Activated effector memory CD4-positive, alpha-beta T cell treated with anti-CD3 and anti-CD28 coated beads, Interleukin-2, amount 50 U/mL, for 16 hours (primary cell): ENCODE results near the gene SNAI1.
"Not testable (repeated sequence)": the region's sequence is repeated elsewhere in the genome, so short reads cannot be mapped to it uniquely, and the experiment has no call there.

Source experiments
- DNase-seq: peaks from one replicate; pipeline ENCODE4 v3.0.0-alpha.2; 2020

Gene SNAI1

DNA sequence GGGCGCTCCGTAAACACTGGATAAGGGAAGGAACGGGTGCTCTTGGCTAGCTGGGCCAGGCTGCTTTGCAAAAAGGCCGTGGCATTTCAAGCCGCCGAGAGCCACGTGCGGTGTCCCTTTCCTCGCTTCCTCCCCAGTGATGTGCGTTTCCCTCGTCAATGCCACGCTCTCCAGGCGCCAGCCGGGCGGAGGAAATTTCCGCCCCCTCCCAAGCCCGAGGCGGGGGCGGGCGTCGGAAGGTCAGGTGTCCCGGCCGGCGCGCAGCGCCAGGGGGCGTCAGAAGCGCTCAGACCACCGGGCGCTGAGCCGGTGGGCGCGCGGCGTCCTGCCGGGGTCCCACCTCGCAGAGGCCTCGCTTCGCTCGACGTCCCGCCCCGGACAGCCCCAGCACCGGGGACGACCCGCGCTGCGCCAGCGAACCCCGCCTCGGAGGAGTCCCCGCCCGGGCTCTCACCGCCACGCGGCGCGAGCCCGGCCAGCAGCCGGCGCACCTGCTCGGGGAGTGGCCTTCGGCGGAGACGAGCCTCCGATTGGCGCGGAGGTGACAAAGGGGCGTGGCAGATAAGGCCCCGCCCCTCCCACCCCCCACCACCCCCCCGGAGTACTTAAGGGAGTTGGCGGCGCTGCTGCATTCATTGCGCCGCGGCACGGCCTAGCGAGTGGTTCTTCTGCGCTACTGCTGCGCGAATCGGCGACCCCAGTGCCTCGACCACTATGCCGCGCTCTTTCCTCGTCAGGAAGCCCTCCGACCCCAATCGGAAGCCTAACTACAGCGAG is at the start of gene SNAI1:
TSS of gene SNAI1 (plus strand) at position 635 of the 777 bp plus-strand sequence. CDS start at position 715, 80 bp downstream.
- peak; percentile 94 for DNase-seq

DNA sequence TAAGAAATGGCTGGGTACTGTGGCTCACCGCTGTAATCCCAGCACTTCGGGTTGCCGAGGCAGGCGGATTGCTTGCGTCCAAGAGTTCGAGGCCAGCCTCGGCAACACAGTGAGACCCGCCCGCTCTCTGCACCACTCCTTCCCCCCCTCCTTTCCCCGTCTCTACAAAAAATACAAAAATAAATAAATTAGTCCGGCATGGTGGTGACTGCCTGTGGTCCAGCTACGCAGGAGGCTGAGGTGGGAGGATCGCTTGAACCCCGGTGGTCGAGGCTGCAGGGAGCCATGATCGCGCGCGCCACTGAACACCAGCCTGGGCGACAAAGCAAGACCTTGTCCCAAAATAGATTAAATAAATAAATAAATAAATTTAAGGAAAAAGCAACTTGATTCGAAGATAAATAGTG is 47.0 kb upstream of the SNAI1 start:
- no peak for DNase-seq

DNA sequence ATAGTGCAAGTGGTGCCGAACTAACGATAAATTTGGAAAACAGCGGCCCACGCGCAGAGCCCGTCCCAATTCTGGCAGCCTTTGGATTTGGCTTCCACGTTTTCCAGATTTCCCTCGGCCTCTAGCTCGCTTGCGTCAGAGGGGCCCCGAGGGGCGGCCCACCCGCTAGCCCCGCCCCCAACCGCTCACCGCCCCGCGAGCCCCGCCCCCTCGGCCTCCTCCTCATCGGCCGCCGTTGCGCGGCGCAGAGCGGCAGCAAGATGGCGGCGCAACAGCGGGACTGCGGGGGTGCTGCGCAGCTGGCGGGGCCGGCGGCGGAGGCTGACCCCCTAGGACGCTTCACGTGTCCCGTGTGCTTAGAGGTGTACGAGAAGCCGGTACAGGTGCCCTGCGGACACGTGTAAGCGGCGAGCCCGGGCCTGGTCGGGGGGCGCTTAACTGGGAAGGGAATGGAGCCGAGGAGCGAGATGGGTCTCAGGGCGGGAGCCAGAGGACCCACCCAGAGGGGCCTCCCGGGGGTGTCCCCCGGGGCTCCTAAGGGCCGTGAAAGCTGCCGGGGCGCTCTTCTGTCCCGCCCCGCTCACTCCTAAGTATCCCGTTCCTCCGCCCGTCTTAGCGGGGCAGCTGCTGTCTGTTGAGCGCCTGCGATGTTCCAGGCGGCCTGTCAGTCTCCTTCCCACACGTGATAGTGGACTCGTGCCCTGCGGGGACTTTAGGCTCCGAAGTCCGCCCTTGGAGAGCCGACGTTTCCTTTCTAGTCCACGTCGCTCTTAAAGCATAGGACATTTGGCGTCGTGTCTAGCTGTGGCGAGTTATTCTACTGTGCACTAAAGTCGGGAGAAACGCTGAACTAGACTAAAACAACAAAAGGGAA is 46.4 kb upstream of the SNAI1 start, which contains the start of gene RNF114:
TSS of gene RNF114 (plus strand) at position 245 of the 874 bp plus-strand sequence. CDS start at position 261, 16 bp downstream.
- peak; percentile 96 for DNase-seq

DNA sequence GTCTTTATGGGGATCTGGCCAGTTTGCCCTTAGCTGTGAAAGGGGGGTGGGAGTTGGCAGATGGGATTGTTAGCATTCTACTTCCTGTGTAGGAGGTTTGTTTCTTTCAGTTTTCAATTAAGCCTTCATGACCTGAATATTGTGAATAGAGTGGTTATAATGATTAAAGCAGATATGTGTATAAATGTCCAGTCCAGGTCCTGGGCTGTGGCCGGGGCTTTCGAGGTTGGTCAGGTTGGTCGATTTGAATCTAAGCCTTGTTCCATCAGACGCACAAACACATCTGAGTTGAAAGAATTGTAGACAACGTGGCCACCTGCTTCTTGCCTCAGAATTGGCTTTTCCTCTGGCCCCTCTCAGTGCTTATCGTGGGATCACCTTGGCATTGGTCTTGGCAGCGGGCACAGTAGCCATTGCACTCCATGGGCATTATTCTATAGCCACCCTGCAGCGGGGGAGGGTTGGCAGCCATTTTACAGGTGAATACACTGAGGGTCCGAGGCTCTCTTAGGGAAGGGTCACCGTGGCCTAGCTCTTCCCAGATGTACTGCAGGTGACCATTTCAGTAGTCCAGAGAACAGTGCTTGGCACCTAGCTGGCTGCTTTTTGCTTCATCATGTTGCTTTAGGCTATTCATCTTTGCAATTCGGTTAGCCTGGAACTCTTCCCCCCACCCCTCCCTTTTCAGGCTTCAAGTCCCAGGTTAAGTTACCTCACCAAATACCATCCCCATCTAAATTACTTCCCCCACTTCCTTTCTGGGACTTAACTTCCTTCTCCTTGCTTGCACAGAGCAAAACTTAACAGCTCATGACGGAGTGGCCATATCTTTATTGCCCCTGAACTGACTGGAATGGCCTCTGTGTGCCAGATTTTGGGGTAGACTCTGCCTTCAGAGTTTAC is 45.5 kb upstream of the SNAI1 start:
- peak; percentile 54 for DNase-seq

DNA sequence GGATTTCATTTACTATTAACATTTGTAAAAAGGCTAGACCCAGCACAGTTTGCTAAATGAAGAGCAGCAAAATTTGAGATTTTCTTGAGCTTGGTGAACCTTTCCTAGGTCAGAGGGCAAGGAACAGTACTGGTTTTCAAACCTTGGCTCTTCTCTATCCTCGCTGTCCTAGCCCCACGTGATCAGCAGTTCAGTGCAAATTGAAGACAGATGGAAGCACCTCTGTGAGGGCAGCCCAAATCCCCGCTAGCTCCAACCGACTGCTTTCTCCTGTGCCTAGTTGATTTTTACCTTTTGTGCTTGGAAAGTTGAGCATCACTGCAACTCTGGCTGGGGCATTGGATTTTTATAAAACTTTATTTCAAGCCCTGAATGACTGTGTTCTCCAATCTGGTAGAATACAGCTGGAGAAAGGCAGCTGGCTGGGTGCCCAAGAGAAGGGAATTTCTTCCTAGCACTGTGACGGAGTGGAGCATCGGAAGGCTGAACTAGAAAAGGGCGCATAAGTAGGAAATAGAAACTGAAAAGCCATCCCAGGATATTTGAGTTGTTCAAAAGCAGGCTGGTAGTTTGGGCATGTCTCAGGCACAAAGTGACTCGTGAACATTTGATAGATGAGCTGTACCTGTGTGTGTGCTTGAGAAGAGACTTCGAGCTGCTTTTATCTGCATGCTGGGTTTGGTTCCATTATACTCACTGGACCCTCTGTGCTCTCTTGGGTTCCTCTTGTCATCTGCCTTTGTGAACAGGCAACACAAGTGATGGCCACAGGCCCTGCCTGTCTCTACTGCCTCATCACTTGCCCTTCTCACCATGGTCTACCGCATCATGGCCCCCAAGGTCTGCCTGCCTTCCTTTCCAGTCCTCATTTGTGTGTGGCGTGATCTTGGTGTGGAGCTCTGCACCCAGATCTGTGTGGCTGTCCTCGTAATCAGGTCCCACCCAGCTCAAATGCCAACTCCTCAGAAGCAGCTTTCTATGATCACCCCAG is 44.3 kb upstream of the SNAI1 start:
- peak; percentile 49 for DNase-seq

DNA sequence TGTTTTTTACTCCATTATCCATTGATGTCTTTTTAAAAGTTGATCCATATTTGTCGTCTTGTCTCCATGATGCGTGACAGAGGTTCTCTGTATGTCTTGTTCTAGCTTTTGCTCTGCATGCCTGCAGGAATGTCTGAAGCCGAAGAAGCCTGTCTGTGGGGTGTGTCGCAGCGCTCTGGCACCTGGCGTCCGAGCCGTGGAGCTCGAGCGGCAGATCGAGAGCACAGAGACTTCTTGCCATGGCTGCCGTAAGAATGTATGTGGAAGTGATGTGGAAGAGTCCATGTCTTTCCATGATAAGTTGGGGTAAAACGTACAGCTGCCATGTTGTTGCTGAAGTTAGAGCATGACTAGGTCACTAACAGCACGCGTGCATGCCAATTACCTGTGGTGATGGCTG is 41.3 kb upstream of the SNAI1 start:
- no peak for DNase-seq

DNA sequence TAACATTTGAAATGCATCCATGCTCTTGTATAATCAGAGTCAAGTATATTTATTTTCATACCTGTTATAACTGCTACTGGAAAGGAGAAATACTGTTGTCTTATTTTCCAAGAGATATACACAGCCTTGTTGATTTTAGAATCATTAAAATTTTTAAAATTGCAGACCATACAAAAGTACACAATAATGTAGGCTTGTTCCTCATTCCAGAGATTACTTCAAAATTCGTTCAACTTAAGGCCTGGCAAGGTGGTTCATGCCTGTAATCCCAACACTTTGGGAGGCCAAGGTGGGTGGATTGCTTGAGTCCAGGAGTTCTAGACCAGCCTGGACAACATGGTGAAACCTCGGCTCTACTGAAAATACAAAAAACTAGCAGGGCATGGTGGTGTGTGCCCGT is 40.5 kb upstream of the SNAI1 start:
- no peak for DNase-seq

DNA sequence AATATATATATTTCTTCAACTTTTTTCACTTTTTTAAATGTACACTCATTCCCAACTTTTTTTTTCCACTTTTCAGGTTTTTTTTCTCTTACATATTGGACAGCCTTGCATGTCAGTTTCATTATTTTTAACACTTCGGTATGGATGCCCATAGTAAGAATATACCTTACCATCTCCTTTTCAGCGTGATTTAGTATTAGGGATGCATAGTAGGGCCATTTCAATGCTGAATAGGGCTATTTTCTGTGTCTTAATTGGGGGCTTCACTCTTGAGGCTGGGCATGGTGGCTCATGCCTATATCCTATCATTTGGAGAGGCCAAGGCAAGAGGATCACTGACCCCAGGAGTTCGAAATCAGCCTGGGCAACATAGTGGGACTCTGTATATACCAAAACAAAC is 39.8 kb upstream of the SNAI1 start:
- no peak for DNase-seq

DNA sequence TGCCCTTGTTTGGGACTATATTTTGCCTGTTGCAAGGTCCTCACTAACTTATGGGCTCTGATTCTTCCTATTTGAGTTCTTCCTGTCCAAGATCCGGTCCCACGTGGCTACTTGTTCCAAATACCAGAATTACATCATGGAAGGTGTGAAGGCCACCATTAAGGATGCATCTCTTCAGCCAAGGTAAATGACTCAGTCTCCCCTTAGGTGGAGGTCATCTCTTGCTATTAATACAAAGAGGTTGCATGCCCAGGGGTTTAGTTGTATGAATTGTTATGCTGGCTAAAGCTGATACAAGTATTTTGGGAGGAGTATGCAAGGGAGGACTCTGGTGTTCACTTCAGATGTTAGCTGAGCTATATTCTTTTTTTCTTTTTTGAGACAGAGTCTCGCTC is 37.5 kb upstream of the SNAI1 start:
- no peak for DNase-seq

DNA sequence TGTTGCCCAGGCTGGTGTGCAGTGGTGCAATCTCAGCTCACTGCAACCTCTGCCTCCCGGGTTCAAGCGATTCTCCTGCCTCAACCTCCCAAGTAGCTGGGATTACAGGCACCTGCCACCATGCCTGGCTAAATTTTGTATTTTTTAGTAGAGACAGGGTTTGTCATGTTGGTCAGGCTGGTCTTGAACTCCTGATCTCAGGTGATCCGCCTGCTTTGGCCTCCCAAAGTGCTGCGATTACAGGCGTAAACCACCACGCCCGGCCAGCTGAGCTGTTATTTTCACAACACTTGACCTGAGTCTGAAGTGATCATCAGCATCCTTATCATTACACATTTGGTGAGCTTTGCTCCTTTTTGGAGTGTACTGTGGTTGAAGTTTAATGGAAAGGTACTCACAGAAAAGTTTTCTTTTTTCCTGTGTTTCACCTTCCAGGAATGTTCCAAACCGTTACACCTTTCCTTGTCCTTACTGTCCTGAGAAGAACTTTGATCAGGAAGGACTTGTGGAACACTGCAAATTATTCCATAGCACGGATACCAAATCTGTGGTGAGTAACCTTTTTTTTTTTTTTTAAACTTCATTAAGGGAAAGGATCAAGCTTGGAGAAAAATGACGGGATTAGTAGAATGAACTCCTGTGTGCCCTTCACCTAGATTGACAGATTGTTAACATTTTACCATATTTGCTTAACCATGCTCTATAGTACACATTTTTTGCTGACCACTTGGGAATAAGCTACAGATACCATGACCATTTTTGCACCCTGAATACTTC is 36.9 kb upstream of the SNAI1 start:
- DNase-seq = no peak

DNA sequence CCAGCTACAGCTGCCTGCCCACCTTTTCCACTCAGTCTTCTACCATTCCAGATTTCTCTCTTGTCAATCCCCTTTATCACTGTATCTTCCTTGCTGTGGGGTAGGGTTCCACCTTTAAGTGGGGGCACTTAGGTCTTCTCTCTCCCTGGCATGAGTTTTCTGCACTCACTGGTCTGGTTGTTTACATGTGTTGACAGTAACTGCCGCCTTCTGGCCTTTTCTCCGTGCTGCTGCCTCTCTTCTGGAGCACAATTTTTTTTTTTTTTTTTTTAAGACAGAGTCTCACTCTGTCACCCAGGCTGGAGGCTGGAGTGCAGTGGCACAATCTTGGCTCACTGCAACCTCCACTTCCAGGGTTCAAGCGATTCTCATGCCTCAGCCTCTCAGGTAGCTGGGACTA is 34.6 kb upstream of the SNAI1 start:
- no peak for DNase-seq

DNA sequence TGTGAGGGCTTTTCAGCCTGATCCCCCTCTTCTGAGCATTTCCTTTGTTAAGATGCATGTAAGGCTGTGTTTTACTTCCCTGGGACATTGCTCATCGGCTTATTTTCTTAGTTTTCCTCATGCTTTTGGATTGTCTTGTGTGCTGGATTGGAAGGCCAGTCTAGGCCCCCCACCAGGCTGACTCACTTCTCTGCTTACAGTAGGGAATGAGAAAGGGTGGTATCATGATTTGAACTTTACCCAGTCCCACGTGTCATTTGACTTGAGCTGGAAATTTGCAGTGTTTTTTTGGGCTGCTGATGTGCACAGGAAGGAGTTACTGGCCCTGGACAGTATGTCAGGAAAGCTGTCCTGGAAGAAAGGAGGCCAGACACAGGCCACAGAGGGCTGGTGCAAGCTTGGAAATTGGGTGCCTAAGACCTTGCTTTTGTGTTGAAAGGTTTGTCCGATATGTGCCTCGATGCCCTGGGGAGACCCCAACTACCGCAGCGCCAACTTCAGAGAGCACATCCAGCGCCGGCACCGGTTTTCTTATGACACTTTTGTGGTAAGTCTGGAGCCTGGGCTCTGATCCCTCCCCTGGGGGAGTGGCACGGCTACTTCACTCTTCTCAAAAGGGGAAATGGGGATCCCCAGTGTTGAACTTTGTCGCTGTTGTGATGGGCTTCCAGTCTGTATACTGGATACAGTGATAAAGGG is 33.8 kb upstream of the SNAI1 start:
- DNase-seq = no peak

DNA sequence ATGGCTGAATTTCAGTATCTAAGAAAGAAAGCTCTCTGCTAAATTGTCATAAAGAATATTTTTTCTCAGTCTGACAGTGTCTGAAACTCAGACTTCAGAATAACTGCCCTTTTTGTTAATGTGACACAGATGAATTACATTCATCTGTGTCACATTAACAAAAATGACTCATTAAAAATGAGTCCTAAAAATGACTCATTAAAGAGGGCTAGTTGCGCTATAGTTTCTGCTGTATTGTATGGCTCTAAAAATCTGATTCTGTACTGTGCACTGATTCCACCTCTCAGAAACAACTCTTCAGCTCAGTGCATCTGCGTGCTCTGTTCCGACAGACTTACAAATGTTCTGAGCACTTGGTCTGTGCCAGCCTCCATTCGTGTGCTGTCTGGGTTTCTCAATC is 31.6 kb upstream of the SNAI1 start:
- no peak for DNase-seq

DNA sequence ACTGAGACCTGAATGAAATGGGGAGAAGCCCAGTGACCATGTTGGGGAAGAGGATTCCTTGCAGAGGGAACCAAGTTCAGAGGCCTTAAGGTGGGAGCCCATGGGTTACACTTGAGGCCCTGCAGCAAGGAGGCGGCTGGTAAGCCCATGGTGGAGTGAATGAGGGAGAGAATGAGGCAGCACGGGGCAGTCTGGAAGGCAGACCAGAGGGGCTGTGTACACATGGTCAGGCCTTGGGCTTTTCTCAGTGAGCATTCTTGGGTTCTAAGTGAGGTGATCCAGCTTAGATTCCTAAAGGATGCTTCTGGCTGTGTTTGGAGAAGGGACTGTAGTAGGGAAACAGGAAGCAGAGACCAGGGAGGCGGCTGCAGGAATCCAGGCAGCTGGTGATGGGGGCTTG is 27.6 kb upstream of the SNAI1 start:
- DNase-seq = no peak

DNA sequence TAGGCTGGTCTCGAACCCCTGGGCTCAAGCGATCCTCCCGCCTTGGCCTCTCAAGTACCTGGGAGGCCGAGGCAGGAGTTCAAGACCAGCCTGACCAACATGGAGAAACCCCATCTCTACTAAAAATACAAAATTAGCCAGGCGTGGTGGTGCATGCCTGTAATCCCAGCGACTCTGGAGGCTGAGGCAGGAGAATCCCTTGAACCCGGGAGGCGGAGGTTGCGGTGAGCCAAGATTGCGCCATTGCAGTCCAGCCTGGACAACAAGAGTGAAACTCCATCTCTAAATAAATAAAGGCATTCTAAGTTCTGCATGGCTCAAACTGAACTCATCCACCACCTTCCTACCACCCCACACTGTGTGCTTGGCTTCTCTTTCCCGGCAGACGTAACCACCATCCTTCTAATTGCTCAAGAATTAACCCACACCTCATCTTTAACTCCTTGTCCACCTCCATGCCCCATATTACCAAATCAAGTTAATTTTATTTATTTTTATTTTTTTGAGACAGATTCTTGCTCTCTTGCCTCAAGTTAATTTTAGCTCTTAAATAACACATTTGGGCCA is 26.9 kb upstream of the SNAI1 start:
- DNase-seq = not testable (repeated sequence)

DNA sequence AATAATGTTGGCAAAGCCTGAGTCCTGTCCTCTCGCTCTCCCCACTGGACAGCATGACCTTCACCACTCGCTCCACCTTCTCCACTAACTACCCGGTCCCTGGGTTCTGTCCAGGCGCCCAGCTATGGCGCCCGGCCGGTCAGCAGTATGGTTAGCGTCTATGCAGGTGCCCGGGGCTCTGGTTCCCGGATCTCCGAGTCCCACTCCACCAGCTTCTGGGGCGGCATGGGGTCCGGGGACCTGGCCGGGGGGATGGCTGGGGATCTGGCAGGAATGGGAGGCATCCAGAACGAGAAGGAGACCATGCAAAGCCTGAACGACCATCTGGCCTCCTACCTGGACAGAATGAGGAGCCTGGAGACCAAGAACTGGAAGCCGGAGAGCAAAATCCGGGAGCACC is 26.1 kb upstream of the SNAI1 start:
- DNase-seq = no peak

DNA sequence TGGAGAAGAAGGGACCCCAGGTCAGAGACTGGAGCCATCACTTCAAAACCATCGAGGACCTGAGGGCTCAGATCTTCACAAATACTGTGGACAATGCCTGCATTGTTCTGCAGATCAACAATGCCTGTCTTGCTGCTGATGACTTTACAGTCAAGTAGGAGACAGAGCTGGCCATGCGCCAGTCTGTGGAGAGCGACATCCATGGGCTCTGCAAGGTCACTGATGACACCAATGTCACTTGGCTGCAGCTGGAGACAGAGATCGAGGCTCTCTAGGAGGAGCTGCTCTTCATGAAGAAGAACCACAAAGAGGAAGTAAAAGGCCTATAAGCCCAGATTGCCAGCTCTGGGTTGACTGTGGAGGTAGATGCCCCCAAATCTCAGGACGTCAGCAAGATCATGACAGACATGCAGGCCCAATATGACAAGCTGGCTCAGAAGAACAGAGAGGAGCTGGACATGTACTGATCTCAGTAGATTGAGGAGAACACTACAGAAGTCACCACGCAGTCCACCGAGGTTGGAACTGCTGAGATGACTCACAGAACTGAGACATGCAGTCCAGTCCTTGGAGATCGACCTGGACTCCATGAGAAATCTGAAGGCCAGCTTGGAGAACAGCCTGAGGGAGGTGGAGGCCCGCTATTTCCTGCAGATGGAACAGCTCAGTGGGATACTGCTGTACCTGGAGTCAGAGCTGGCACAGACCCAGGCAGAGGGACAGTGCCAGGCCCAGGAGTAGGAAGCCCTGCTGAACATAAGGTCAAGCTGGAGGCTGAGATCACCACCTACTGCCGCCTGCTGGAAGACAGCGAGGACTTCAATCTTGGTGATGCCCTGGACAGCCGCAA is 25.5 kb upstream of the SNAI1 start:
- not testable (repeated sequence) for DNase-seq

DNA sequence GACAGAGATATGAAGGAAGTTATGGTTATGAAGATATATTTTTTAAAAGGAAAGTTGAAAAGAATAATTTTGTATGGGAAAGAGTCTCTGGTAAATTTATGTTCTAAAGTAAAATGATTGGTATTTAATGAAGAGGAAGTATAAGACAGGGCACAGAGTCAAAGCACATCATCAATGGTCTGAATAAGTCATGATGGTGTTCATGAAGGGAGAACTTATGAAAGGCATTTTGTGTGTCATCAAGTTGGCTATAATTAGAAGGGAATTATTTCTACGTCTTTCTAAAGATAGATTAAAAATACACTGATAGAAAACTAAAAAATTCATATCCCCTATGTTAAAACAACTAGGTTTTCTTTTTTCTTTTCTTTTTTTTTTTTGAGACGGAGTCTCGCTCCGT is 21.4 kb upstream of the SNAI1 start:
- no peak for DNase-seq
